WTC11 (cell line): ENCODE results near the gene RESP18. TPM values are rescaled to one million over a fixed set of nuclear protein-coding genes. Genes with fewer than 3 reads are reported as not detected.

ENCODE experiments used
- AFF4 ChIP-seq: sonication (generic); formaldehyde crosslinking; IDR thresholded peaks from 2 replicates; pipeline ENCODE4 v1.8.1; 2023; ENCODE audit warnings: mild to moderate bottlenecking, missing genetic modification reagents, borderline replicate concordance
- CREB1 ChIP-seq: sonication (generic); formaldehyde crosslinking; IDR thresholded peaks from 2 replicates; pipeline ENCODE4 v1.8.0; 2023; ENCODE audit warnings: mild to moderate bottlenecking, missing genetic modification reagents
- CTCF ChIP-seq: fragments of 200-600 bp; IDR thresholded peaks from 2 replicates; pipeline ENCODE4 v1.8.0; 2022; ENCODE audit warnings: antibody characterized with exemption
- E2F5 ChIP-seq: sonication (generic); formaldehyde crosslinking; IDR thresholded peaks from 2 replicates; pipeline ENCODE4 v1.8.1; 2022; ENCODE audit warnings: mild to moderate bottlenecking, moderate library complexity, missing genetic modification reagents
- ERG ChIP-seq: fragments of 250-450 bp; sonication (Bioruptor Pico); IDR thresholded peaks from 2 replicates; pipeline ENCODE4 v1.8.0; 2021; ENCODE audit warnings: mild to moderate bottlenecking
- GRHL2 ChIP-seq: fragments of 250-450 bp; sonication (Bioruptor Pico); IDR thresholded peaks from 2 replicates; pipeline ENCODE4 v1.8.0; 2022; ENCODE audit warnings: mild to moderate bottlenecking, moderate library complexity; ENCODE audit not compliant: insufficient replicate concordance, severe bottlenecking
- IRF1 ChIP-seq: sonication (generic); formaldehyde crosslinking; IDR thresholded peaks from 2 replicates; pipeline ENCODE4 v1.8.0; 2023; ENCODE audit warnings: missing genetic modification reagents
- KAT7 ChIP-seq: sonication (generic); formaldehyde crosslinking; IDR thresholded peaks from 2 replicates; pipeline ENCODE4 v1.8.1; 2023; ENCODE audit warnings: missing genetic modification reagents, mild to moderate bottlenecking, borderline replicate concordance
- MAX ChIP-seq: sonication (generic); formaldehyde crosslinking; IDR thresholded peaks from 2 replicates; pipeline ENCODE4 v1.8.0; 2022; ENCODE audit warnings: mild to moderate bottlenecking, missing genetic modification reagents
- NFATC4 ChIP-seq: fragments of 250-450 bp; sonication (Bioruptor Pico); IDR thresholded peaks from 2 replicates; pipeline ENCODE4 v1.9.0; 2021; ENCODE audit warnings: mild to moderate bottlenecking
- OVOL2 ChIP-seq: fragments of 250-450 bp; sonication (Bioruptor Pico); IDR thresholded peaks from 2 replicates; pipeline ENCODE4 v1.9.0; 2021; ENCODE audit warnings: mild to moderate bottlenecking, borderline replicate concordance
- PRDM15 ChIP-seq: sonication (generic); formaldehyde crosslinking; IDR thresholded peaks from 2 replicates; pipeline ENCODE4 v1.8.0; 2022; ENCODE audit warnings: missing genetic modification reagents
- RELA ChIP-seq: sonication (generic); formaldehyde crosslinking; IDR thresholded peaks from 2 replicates; pipeline ENCODE4 v1.8.1; 2022; ENCODE audit warnings: missing genetic modification reagents, mild to moderate bottlenecking, borderline replicate concordance
- TEAD1 ChIP-seq: sonication (generic); formaldehyde crosslinking; IDR thresholded peaks from 2 replicates; pipeline ENCODE4 v1.8.0; 2022; ENCODE audit warnings: mild to moderate bottlenecking, missing genetic modification reagents
- TEAD4 ChIP-seq: sonication (generic); formaldehyde crosslinking; IDR thresholded peaks from 2 replicates; pipeline ENCODE4 v1.8.0; 2022; ENCODE audit warnings: mild to moderate bottlenecking, missing genetic modification reagents
- USF2 ChIP-seq: sonication (generic); formaldehyde crosslinking; IDR thresholded peaks from 2 replicates; pipeline ENCODE4 v1.8.1; 2023; ENCODE audit warnings: mild to moderate bottlenecking, missing genetic modification reagents, moderate library complexity
- ZMAT4 ChIP-seq: fragments of 250-450 bp; sonication (Bioruptor Pico); IDR thresholded peaks from 2 replicates; pipeline ENCODE4 v1.9.0; 2021; ENCODE audit warnings: mild to moderate bottlenecking
- ZNF121 ChIP-seq: sonication (generic); formaldehyde crosslinking; IDR thresholded peaks from 2 replicates; pipeline ENCODE4 v1.8.0; 2023; ENCODE audit warnings: missing genetic modification reagents
- ZNF416 ChIP-seq: fragments of 250-450 bp; sonication (Bioruptor Pico); IDR thresholded peaks from 2 replicates; pipeline ENCODE4 v1.9.0; 2021; ENCODE audit warnings: mild to moderate bottlenecking, inconsistent platforms
- ZNF512 ChIP-seq: sonication (generic); formaldehyde crosslinking; IDR thresholded peaks from 2 replicates; pipeline ENCODE4 v1.8.1; 2022; ENCODE audit warnings: missing genetic modification reagents, borderline replicate concordance
- total RNA-seq: library from RNA; stranded (reverse); gene quantifications from 3 replicates; pipeline ENCODE4 v1.2.3, GENCODE V29; 2021

Gene RESP18
- total RNA-seq, 1 experiment from 2014 or later, result not detected

- TF ChIP-seq IRF1 (CRISPR knock-in tag), result peak; percentile 73; the same call in 1 of the 2 replicates
- no peak for TF ChIP-seq ZMAT4 (CRISPR knock-in tag)
- no peak for TF ChIP-seq MAX (CRISPR knock-in tag)
- no peak for TF ChIP-seq PRDM15 (CRISPR knock-in tag)
- TF ChIP-seq ZNF121, result 0 out of 2 replicates have a peak, but pooled peaks have one; percentile 30
- TF ChIP-seq E2F5, result 0 out of 2 replicates have a peak, but pooled peaks have one; percentile 37
- no peak for TF ChIP-seq NFATC4 (CRISPR knock-in tag)
- TF ChIP-seq CREB1, result 0 out of 2 replicates have a peak, but pooled peaks have one; percentile 68
- no peak for TF ChIP-seq OVOL2 (CRISPR knock-in tag)
- TF ChIP-seq TEAD4, result peak; percentile 81; the same call in 1 of the 2 replicates
- no peak for TF ChIP-seq CTCF
- peak; percentile 77; the same call in 1 of the 2 replicates for TF ChIP-seq KAT7 (CRISPR knock-in tag)
- TF ChIP-seq TEAD1 (CRISPR knock-in tag), result peak; percentile 87
- TF ChIP-seq ZNF512 (CRISPR knock-in tag), result no peak
- peak; percentile 82; the same call in 1 of the 2 replicates for TF ChIP-seq RELA
- no peak for TF ChIP-seq GRHL2 (CRISPR knock-in tag)
- TF ChIP-seq USF2 (CRISPR knock-in tag), result no peak
- TF ChIP-seq AFF4 (CRISPR knock-in tag), result no peak
- TF ChIP-seq ZNF416 (CRISPR knock-in tag), result no peak
- no peak for TF ChIP-seq ERG (CRISPR knock-in tag)
These were observed 24.1 kb downstream of the RESP18 start (continued) for GRCh38 chr2:219308142-219309101.
